ENCODE results near the gene LRRC1.

DNA sequence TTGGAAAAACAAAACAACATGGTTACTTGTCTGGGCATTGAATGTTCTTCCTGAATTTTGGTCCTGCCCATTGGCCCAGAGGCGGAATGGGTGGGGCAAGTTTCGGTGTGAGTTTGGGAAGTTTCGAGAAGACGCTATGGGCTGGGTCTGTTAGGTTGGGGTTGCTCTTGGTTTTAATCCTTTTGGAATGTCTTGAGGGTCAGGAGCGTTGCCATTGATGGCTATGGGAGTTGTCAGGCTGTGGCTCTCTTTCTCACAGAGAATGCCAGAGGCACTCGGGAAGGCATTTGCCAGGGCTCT, 135.0 kb downstream of the LRRC1 start:
- TF ChIP-seq, protein P1, sequence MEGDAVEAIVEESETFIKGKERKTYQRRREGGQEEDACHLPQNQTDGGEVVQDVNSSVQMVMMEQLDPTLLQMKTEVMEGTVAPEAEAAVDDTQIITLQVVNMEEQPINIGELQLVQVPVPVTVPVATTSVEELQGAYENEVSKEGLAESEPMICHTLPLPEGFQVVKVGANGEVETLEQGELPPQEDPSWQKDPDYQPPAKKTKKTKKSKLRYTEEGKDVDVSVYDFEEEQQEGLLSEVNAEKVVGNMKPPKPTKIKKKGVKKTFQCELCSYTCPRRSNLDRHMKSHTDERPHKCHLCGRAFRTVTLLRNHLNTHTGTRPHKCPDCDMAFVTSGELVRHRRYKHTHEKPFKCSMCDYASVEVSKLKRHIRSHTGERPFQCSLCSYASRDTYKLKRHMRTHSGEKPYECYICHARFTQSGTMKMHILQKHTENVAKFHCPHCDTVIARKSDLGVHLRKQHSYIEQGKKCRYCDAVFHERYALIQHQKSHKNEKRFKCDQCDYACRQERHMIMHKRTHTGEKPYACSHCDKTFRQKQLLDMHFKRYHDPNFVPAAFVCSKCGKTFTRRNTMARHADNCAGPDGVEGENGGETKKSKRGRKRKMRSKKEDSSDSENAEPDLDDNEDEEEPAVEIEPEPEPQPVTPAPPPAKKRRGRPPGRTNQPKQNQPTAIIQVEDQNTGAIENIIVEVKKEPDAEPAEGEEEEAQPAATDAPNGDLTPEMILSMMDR (IDR thresholded peaks at IDR 0.05; ENCODE audit: control extremely low read depth in 1 of 3, insufficient read depth in 1 of 3, low read depth in 1 of 3, low read length in 3 of 3): no peak
- TF ChIP-seq BCL11A (IDR thresholded peaks at IDR 0.05; ENCODE audit: low read depth in 2 of 2, low read length in 2 of 2) (no peak), SIN3A (conservative IDR thresholded peaks at IDR 0.05 in 1 of 2, IDR thresholded peaks at IDR 0.05 in 1 of 2; ENCODE audit: low read depth in 1 of 2, low read length in 2 of 2) (no peak), NANOG (IDR thresholded peaks at IDR 0.05; ENCODE audit: insufficient read depth, low read depth, low read length, poor library complexity, severe bottlenecking) (no peak), RAD21 (IDR thresholded peaks at IDR 0.05 in 1 of 2, conservative IDR thresholded peaks at IDR 0.05 in 1 of 2; ENCODE audit: low read depth in 2 of 2, low read length in 2 of 2) (no peak), CHD1 (IDR thresholded peaks at IDR 0.05; ENCODE audit: low read depth, low read length) (no peak), POLR2AphosphoS5 (IDR thresholded peaks at IDR 0.05; ENCODE audit: low read depth, low read length) (no peak), EGR1 (IDR thresholded peaks at IDR 0.05; ENCODE audit: borderline replicate concordance, low read depth, low read length) (no peak), EZH2 (IDR thresholded peaks at IDR 0.05; ENCODE audit: low read depth, low read length, severe bottlenecking) (no peak), TAF1 (IDR thresholded peaks at IDR 0.05; ENCODE audit: low read depth, low read length) (no peak), ASH2L (IDR thresholded peaks at IDR 0.05; ENCODE audit: low read length) (no peak)
- TF ChIP-seq, protein P2, sequence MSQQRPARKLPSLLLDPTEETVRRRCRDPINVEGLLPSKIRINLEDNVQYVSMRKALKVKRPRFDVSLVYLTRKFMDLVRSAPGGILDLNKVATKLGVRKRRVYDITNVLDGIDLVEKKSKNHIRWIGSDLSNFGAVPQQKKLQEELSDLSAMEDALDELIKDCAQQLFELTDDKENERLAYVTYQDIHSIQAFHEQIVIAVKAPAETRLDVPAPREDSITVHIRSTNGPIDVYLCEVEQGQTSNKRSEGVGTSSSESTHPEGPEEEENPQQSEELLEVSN (IDR thresholded peaks at IDR 0.05): no peak
- TF ChIP-seq, protein P3, sequence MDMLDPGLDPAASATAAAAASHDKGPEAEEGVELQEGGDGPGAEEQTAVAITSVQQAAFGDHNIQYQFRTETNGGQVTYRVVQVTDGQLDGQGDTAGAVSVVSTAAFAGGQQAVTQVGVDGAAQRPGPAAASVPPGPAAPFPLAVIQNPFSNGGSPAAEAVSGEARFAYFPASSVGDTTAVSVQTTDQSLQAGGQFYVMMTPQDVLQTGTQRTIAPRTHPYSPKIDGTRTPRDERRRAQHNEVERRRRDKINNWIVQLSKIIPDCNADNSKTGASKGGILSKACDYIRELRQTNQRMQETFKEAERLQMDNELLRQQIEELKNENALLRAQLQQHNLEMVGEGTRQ (IDR thresholded peaks at IDR 0.05; ENCODE audit: low read length): no peak
- TF ChIP-seq, protein P4, sequence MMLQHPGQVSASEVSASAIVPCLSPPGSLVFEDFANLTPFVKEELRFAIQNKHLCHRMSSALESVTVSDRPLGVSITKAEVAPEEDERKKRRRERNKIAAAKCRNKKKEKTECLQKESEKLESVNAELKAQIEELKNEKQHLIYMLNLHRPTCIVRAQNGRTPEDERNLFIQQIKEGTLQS (IDR thresholded peaks at IDR 0.05; ENCODE audit: insufficient read depth, low read depth, low read length): no peak
